Measurements from ENCODE around the gene PRKAR2A. TPM values are rescaled to one million over a fixed set of nuclear protein-coding genes. Genes with fewer than 3 reads are reported as not detected.

Gene PRKAR2A
- total and polyA plus RNA-seq, 9 of the 15 experiments (the other 6 are each of a cell fraction or from before 2014, with no cell fraction given): 15.9 to 84.5 (median 37.6) TPM

DNA sequence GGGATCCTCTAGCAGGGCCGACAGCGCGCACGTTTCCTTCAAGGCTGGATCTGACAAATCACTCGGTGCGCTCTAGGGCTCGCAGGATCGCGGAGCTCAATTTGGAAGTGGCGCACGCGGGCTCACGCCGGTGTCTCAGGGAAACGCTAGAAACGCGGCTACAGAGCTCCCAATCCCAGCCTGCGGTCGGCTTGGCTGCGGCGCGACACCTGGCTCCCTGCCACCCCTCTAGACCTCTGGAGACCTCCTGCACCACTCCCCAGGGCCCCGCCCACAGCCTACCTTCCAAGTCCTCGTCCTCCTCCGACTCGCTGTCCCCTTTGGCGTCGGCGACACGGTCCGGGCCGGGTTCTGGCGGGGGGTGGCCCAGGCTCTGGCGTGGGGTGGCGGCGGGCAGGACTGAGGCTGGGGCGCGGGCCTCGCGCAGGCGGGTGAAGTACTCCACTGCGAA is 596 bp downstream of the PRKAR2A start (continued):
- TF ChIP-seq ZNF23 (CRISPR knock-in tag; IDR thresholded peaks at IDR 0.05) (no peak), ZNF780A (CRISPR knock-in tag; IDR thresholded peaks at IDR 0.05) (no peak), ZFP36 (IDR thresholded peaks at IDR 0.05; ENCODE audit: low read depth, low read length, partially characterized antibody) (no peak), AFF4 (CRISPR knock-in tag; IDR thresholded peaks at IDR 0.05) (0 out of 2 replicates have a peak, but pooled peaks have one; percentile 76), NCOA1 (IDR thresholded peaks at IDR 0.05; ENCODE audit: low read depth) (no peak), SP2 (IDR thresholded peaks at IDR 0.05; ENCODE audit: extremely low read depth, low read depth, low read length, poor library complexity, severe bottlenecking) (no peak), HNRNPUL1 (IDR thresholded peaks at IDR 0.05; ENCODE audit: low read length) (no peak), GATAD2A (IDR thresholded peaks at IDR 0.05) (no peak), MCM2 (IDR thresholded peaks at IDR 0.05; ENCODE audit: low read depth) (no peak), HDAC2 (IDR thresholded peaks at IDR 0.05) (peak; percentile 43; the same call in 1 of the 2 replicates), ZNF778 (CRISPR knock-in tag; IDR thresholded peaks at IDR 0.05) (no peak), SMARCA5 (IDR thresholded peaks at IDR 0.05) (no peak), BCOR (IDR thresholded peaks at IDR 0.05) (0 out of 2 replicates have a peak, but pooled peaks have one; percentile 20), ZNF324 (CRISPR knock-in tag; IDR thresholded peaks at IDR 0.05) (no peak), ZNF75A (CRISPR knock-in tag; IDR thresholded peaks at IDR 0.05) (no peak), RBM22 (IDR thresholded peaks at IDR 0.05; ENCODE audit: low read depth, low read length, poor library complexity, severe bottlenecking) (no peak)
- TF ChIP-seq, protein P1, sequence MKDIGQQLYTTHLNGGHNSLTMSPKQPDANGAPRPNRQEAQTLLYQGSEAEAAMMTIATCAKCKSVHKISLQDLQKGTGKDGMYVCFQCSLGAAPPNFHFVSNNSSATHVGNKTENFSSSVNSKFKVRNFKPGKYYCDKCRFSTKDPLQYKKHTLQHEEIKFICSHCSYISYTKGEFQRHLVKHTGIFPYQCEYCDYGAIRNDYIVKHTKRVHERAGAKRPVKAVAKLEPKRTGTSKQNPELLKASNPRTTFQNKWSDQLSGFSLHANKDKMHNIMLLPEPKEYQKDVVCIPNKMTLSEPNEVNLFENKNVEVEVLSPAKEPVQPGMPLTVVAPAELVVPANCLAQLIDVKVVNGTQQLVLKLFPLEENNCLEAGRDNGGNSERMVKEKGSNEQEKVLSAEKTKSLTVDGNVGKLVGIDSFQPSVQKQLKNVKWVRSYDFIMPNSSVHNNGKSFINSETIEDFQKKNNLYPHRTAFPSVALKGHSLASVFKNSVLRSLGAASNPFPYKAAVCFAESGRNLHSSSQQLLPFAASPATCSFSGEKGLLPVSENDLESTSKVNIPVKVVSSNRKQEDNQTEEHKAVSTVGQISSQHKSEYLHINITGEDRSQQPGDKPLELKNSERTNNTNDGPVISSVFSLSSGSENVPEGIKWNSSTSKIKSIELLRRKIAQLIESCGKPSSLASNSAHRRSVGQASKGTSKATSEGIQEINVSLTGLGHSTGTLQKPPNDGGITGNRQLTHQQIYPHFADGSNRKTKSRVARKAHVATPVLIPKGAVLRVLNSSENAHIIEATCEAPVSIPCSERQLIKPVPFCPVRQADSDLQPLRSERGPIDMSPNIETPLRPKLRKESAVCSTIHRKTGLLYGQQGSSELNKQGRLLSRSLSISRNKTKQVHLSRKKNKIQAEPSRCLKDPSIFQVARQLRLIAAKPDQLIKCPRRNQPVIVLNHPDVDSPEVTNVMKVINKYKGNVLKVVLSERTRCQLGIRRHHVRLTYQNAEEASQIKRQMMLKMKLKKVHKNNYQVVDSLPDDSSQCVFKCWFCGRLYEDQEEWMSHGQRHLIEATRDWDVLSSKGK (CRISPR knock-in tag; IDR thresholded peaks at IDR 0.05): no peak
- TF ChIP-seq, protein P2, sequence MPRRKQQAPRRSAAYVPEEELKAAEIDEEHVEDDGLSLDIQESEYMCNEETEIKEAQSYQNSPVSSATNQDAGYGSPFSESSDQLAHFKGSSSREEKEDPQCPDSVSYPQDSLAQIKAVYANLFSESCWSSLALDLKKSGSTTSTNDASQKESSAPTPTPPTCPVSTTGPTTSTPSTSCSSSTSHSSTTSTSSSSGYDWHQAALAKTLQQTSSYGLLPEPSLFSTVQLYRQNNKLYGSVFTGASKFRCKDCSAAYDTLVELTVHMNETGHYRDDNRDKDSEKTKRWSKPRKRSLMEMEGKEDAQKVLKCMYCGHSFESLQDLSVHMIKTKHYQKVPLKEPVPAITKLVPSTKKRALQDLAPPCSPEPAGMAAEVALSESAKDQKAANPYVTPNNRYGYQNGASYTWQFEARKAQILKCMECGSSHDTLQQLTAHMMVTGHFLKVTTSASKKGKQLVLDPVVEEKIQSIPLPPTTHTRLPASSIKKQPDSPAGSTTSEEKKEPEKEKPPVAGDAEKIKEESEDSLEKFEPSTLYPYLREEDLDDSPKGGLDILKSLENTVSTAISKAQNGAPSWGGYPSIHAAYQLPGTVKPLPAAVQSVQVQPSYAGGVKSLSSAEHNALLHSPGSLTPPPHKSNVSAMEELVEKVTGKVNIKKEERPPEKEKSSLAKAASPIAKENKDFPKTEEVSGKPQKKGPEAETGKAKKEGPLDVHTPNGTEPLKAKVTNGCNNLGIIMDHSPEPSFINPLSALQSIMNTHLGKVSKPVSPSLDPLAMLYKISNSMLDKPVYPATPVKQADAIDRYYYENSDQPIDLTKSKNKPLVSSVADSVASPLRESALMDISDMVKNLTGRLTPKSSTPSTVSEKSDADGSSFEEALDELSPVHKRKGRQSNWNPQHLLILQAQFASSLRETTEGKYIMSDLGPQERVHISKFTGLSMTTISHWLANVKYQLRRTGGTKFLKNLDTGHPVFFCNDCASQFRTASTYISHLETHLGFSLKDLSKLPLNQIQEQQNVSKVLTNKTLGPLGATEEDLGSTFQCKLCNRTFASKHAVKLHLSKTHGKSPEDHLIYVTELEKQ (CRISPR knock-in tag; IDR thresholded peaks at IDR 0.05): no peak

All from K562 (cell line).